Measurements from ENCODE around the gene SDC3.

Gene SDC3

GRCh38 chr1:30852026-30852425 is 56.5 kb downstream of the SDC3 start:
- H3K4me2 ChIP-seq (ENCODE audit: low read length) = no peak overlapping the region
- no peaks in the 10 kb centered on the region for H4K20me1 ChIP-seq (ENCODE audit: control insufficient read depth, insufficient read depth, low read depth, low read length)

DNA sequence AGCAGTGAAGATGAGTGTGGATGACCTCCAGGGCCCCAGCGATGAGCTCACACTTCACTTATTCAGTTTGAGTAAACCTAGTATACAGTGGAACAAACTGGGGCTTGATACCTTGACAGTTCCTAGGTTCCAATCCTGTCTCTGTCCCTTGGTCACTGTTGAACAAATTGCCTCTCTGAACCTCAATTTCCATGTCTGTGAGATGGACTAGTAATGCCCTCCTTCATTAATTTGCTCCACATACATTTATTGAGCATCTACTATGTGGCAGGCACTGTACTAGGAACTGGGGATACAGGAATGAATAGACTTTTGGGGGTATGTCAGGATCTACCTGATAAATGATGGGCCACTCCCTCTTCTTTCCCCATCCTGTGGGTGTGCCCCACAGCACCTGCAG is 57.3 kb downstream of the SDC3 start:
- Histone ChIP-seq H3K9me2 (replicated peaks; ENCODE audit: control insufficient read depth, low read length) (no peaks in the 10 kb centered on the region), H3K27me3 (ENCODE audit: control insufficient read depth, low read length) (peaks cover 23% of the 10 kb centered on the region), H3K79me2 (ENCODE audit: control insufficient read depth, low read length) (no peaks in the 10 kb centered on the region), H3K36me3 (ENCODE audit: control insufficient read depth, low read length) (no peaks in the 10 kb centered on the region), H3K27ac (ENCODE audit: low read depth, low read length) (no peak overlapping the region), H3K4me3 (ENCODE audit: low read length) (no peak overlapping the region), H3K4me2 (ENCODE audit: low read length) (no peak overlapping the region), H3K9me3 (ENCODE audit: control insufficient read depth, insufficient read depth, low read length) (no peaks in the 10 kb centered on the region), H3F3A (ENCODE audit: control insufficient read depth, insufficient read depth) (no peaks in the 10 kb centered on the region), H4K20me1 (ENCODE audit: control insufficient read depth, insufficient read depth, low read depth, low read length) (no peaks in the 10 kb centered on the region), H3K4me1 (ENCODE audit: control insufficient read depth, low read length) (peaks cover 10% of the 10 kb centered on the region)
- TF ChIP-seq EZH2phosphoT487 (IDR thresholded peaks at IDR 0.05; ENCODE audit: borderline replicate concordance, low read length) (no peak), CTCF (IDR thresholded peaks at IDR 0.05; ENCODE audit: low read depth, low read length, poor library complexity, severe bottlenecking) (no peak)

More at GRCh38 chr1:30852026-30852425, 56.5 kb downstream of the SDC3 start:
- no peak overlapping the region for H3K27ac ChIP-seq (ENCODE audit: low read depth, low read length)
- no peaks in the 10 kb centered on the region for H3K79me2 ChIP-seq (ENCODE audit: control insufficient read depth, low read length)
- no peaks in the 10 kb centered on the region for H3K9me2 ChIP-seq (replicated peaks; ENCODE audit: control insufficient read depth, low read length)
- H3K9me3 ChIP-seq (ENCODE audit: control insufficient read depth, insufficient read depth, low read length) = no peaks in the 10 kb centered on the region
- H3K4me1 ChIP-seq (ENCODE audit: control insufficient read depth, low read length) = peaks cover 10% of the 10 kb centered on the region
- peaks cover 26% of the 10 kb centered on the region for H3K27me3 ChIP-seq (ENCODE audit: control insufficient read depth, low read length)
- H3K4me3 ChIP-seq (ENCODE audit: low read length) = no peak overlapping the region
- H3F3A ChIP-seq (ENCODE audit: control insufficient read depth, insufficient read depth) = no peaks in the 10 kb centered on the region
- TF ChIP-seq CTCF (IDR thresholded peaks at IDR 0.05; ENCODE audit: low read depth, low read length, poor library complexity, severe bottlenecking) (no peak), EZH2phosphoT487 (IDR thresholded peaks at IDR 0.05; ENCODE audit: borderline replicate concordance, low read length) (no peak)
- H3K36me3 ChIP-seq (ENCODE audit: control insufficient read depth, low read length) = no peaks in the 10 kb centered on the region

- no peaks in the 10 kb centered on the region for H3K79me2 ChIP-seq (ENCODE audit: control insufficient read depth, low read length)
- no peak for TF ChIP-seq EZH2phosphoT487 (IDR thresholded peaks at IDR 0.05; ENCODE audit: borderline replicate concordance, low read length)
- TF ChIP-seq CTCF (IDR thresholded peaks at IDR 0.05; ENCODE audit: low read depth, low read length, poor library complexity, severe bottlenecking) = no peak
- H3K27me3 ChIP-seq (ENCODE audit: control insufficient read depth, low read length) = peaks cover 25% of the 10 kb centered on the region
- H3K4me1 ChIP-seq (ENCODE audit: control insufficient read depth, low read length) = peaks cover 10% of the 10 kb centered on the region
- peak overlapping the region; percentile 20; the same call in 1 of the 2 replicates for H3K4me2 ChIP-seq (ENCODE audit: low read length)
- no peak overlapping the region for H3K4me3 ChIP-seq (ENCODE audit: low read length)
- peaks cover 4% of the 10 kb centered on the region; the same call in 1 of the 2 replicates for H4K20me1 ChIP-seq (ENCODE audit: control insufficient read depth, insufficient read depth, low read depth, low read length)
- H3F3A ChIP-seq (ENCODE audit: control insufficient read depth, insufficient read depth) = no peaks in the 10 kb centered on the region
- no peaks in the 10 kb centered on the region for H3K36me3 ChIP-seq (ENCODE audit: control insufficient read depth, low read length)
- H3K27ac ChIP-seq (ENCODE audit: low read depth, low read length) = no peak overlapping the region
- H3K9me2 ChIP-seq (replicated peaks; ENCODE audit: control insufficient read depth, low read length) = no peaks in the 10 kb centered on the region
- H3K9me3 ChIP-seq (ENCODE audit: control insufficient read depth, insufficient read depth, low read length) = no peaks in the 10 kb centered on the region
These were observed 58.0 kb downstream of the SDC3 start for GRCh38 chr1:30850607-30851006.
